ENCODE results near the gene PHLDA1. TPM values are rescaled to one million over a fixed set of nuclear protein-coding genes. Genes with fewer than 3 reads are reported as not detected.

Gene PHLDA1
- total RNA-seq (2012; rRNA removed) (27.8 and 47.8 TPM in 2 replicates), polyA plus RNA-seq (2012; rRNA removed) (28.9 and 32.4 TPM in 2 replicates), Bru-seq, nascent RNA (percentile 99 among the genes with signal in this experiment), BruChase-seq, experiment 1, labeled RNA remaining after a 6-hour chase (percentile 98 among the genes with signal in this experiment), BruChase-seq, experiment 2, labeled RNA remaining after a 2-hour chase (percentile 100 among the genes with signal in this experiment)
- 38.1 and 58.3 TPM in 2 replicates for polyA plus RNA-seq (2012; cell fraction: cytosol; rRNA removed)
- 63.4 and 81.1 TPM in 2 replicates for polyA plus RNA-seq (2012; cell fraction: nucleus; rRNA removed; ENCODE audit: low replicate concordance)
- long read RNA-seq, full-length matches to known transcripts: 523 of 624 reads
- long read RNA-seq, partial matches to known transcripts: 0 of 624 reads
- long read RNA-seq, other reads (novel, unspliced or antisense): 101 of 624 reads

GRCh38 chr12:76031414-76032042 lies at the start of gene PHLDA1:
PHLDA1 (minus strand) TSS chr12:76031776.
- no peaks in the 10 kb centered on the region for H3K9me3 ChIP-seq (ENCODE audit: control insufficient read depth, insufficient read depth, low read length)
- peak within 1 kb of the TSS; percentile 99 for H3K18ac ChIP-seq (ENCODE audit: low read depth, low read length)
- POLR2A ChIA-PET (ENCODE audit: unreplicated experiment): interaction anchor here (0.5 to 2.0 kb wide), 16 partner anchors 12 to 557 kb away, joined by 3 to 7 read pairs (median 4); partner anchors contain the start of genes BBS10 and KRR1
- ATAC-seq (ENCODE audit: low read depth) (peak; percentile 81), DNase-seq (peak; percentile 97)
- H3K27me3 ChIP-seq (ENCODE audit: control insufficient read depth, insufficient read depth, low read length): no peaks in the 10 kb centered on the region
- H3K4me2 ChIP-seq (ENCODE audit: low read depth, low read length): peak within 1 kb of the TSS; percentile 100
- 0% methylated on average over 28 of the region's 67 CpGs; no CpG with 5 or more reads in 1 of the 2 experiments for WGBS, 2 experiments (ENCODE audit: extremely low coverage in 2 of 2, insufficient read length in 1 of 2)
- peak within 1 kb of the TSS; percentile 97 for H4K91ac ChIP-seq (ENCODE audit: insufficient read depth, low read depth, low read length)
- H2AK9ac ChIP-seq (replicated peaks; ENCODE audit: low read depth, low read length, poor library complexity): peak within 1 kb of the TSS; percentile 94
- H2BK15ac ChIP-seq (ENCODE audit: low read depth, low read length): peak within 1 kb of the TSS; percentile 91; the same call in 2 of the 3 replicates
- H2AFZ ChIP-seq (replicated peaks; ENCODE audit: low read length, poor library complexity): peak within 1 kb of the TSS; percentile 83
- intact Hi-C loops (cut with micrococcal nuclease): loop anchor here (1.0 to 5.0 kb wide), 5 partner anchors 316 to 699 kb away; partner anchors contain the start of genes CAPS2 and GLIPR1L1
- peaks cover 7% of the 10 kb centered on the region for H3K4me1 ChIP-seq (ENCODE audit: control insufficient read depth, insufficient read depth, low read length)
- peak within 1 kb of the TSS; percentile 99 for H3K56ac ChIP-seq (ENCODE audit: extremely low read depth, insufficient read depth, low read length)
- H3K23ac ChIP-seq (ENCODE audit: low read depth, low read length): peak within 1 kb of the TSS; percentile 99
- H2AK5ac ChIP-seq (ENCODE audit: low read depth, low read length): peak within 1 kb of the TSS; percentile 97
- peaks cover 5% of the 10 kb centered on the region for H3K9me1 ChIP-seq (ENCODE audit: insufficient read depth, low read length)
- H2BK5ac ChIP-seq (ENCODE audit: low read depth, low read length, poor library complexity, severe bottlenecking): peak within 1 kb of the TSS; percentile 97
- H4K5ac ChIP-seq (ENCODE audit: low read depth, low read length): peak within 1 kb of the TSS; percentile 99
- peak within 1 kb of the TSS; percentile 100 for H3K9ac ChIP-seq (ENCODE audit: low read depth, low read length)
- H3K4ac ChIP-seq (ENCODE audit: low read depth, low read length): peak within 1 kb of the TSS; percentile 99
- H3K27ac ChIP-seq (ENCODE audit: insufficient read depth, low read length): peak within 1 kb of the TSS; percentile 98
- H4K8ac ChIP-seq (ENCODE audit: low read depth in 2 of 2, low read length in 2 of 2): peak within 1 kb of the TSS; percentile 92 to 95
- TF ChIP-seq USF2 (IDR thresholded peaks at IDR 0.05; ENCODE audit: low read depth, low read length) (no peak; the same call in 1 of the 2 replicates), CTCF (conservative IDR thresholded peaks at IDR 0.05; ENCODE audit: low read depth, low read length) (peak; percentile 74), POLR2A (IDR thresholded peaks at IDR 0.05; ENCODE audit: low read depth, low read length) (peak; percentile 100), RCOR1 (IDR thresholded peaks at IDR 0.05; ENCODE audit: insufficient replicate concordance, low read length) (no peak), NFE2L2 (IDR thresholded peaks at IDR 0.05; ENCODE audit: low read depth, low read length) (no peak), MAFK (IDR thresholded peaks at IDR 0.05; ENCODE audit: low read depth, low read length) (no peak), CHD1 (IDR thresholded peaks at IDR 0.05; ENCODE audit: low read depth, low read length) (peak; percentile 75; the same call in 1 of the 2 replicates), SMC3 (IDR thresholded peaks at IDR 0.05; ENCODE audit: low read depth, low read length) (peak; percentile 66), RAD21 (IDR thresholded peaks at IDR 0.05; ENCODE audit: low read length) (peak; percentile 73), BHLHE40 (IDR thresholded peaks at IDR 0.05; ENCODE audit: low read depth, low read length) (peak; percentile 77), MAZ (IDR thresholded peaks at IDR 0.05; ENCODE audit: borderline replicate concordance, low read depth, low read length) (peak; percentile 91), MXI1 (IDR thresholded peaks at IDR 0.05; ENCODE audit: borderline replicate concordance, low read depth, low read length) (peak; percentile 90)
- dilution Hi-C loops (cut with HindIII; ENCODE audit: low sequenced_read_pairs, unreplicated experiment): no loop called here
- no TSS peak for BruUV-seq (replicated peaks)
- H2BK20ac ChIP-seq (ENCODE audit: low read depth, low read length): peak within 1 kb of the TSS; percentile 84
- peaks cover 28% of the 10 kb centered on the region for H3K36me3 ChIP-seq (ENCODE audit: control insufficient read depth, insufficient read depth, low read length)
- peaks cover 10 to 39% of the 10 kb centered on the region in 2 experiments for H3K79me1 ChIP-seq (ENCODE audit: low read depth in 1 of 2, low read length in 2 of 2)
- CTCF ChIA-PET: interaction anchor here (0.6 to 1.4 kb wide), 7 partner anchors 53 to 505 kb away, joined by 3 to 6 read pairs (median 3); partner anchors contain the start of gene BBS10
- in situ Hi-C loops (cut with MboI; ENCODE audit: low sequenced_read_pairs): loop anchor here (25.0 kb wide), 1 partner anchor 694 kb away; the partner anchor contains the start of genes CAPS2 and GLIPR1L1
- H2BK120ac ChIP-seq (ENCODE audit: low read depth, low read length): peak within 1 kb of the TSS; percentile 93
- H4K20me1 ChIP-seq (ENCODE audit: insufficient read depth, low read length): peaks cover 26% of the 10 kb centered on the region
- peak within 1 kb of the TSS; percentile 98 for H3K4me3 ChIP-seq (ENCODE audit: insufficient read depth, low read depth, low read length)
- H3K14ac ChIP-seq (replicated peaks; ENCODE audit: low read depth, low read length): peak within 1 kb of the TSS; percentile 100
